Activated B cell treated with CpG ODN at 0.5 μM for 24 hours (primary cell): ENCODE measurements around the gene ARNT2. TPM values are rescaled to one million over a fixed set of nuclear protein-coding genes. Genes with fewer than 3 reads are reported as not detected.

Experiments used
- ATAC-seq: fragments of 200-7000 bp; cut with Tn5 transposase; one replicate; pipeline ENCODE4 v1.10.0; 2021; ENCODE audit warnings: low read depth, mild to moderate bottlenecking, moderate library complexity
- CTCF ChIA-PET: fragments of 350-600 bp; sonication (Branson Sonifier 250); formaldehyde crosslinking; loops from one replicate; lab custom pipeline; 2021; ENCODE audit warnings: antibody characterized with exemption; lab: Charles Lee
- POLR2A ChIA-PET: fragments of 350-600 bp; sonication (Branson Sonifier 250); formaldehyde crosslinking; loops from one replicate; lab custom pipeline; 2021; ENCODE audit warnings: antibody characterized with exemption; lab: Charles Lee
- DNase-seq: peaks from one replicate; pipeline ENCODE4 v3.0.0; 2022
- H3K27ac Mint-ChIP-seq: one replicate; pipeline ENCODE4 v1.8.0; 2020; ENCODE audit warnings: mixed read lengths
- H3K27me3 Mint-ChIP-seq: one replicate; pipeline ENCODE4 v1.8.0; 2021; ENCODE audit warnings: mixed read lengths
- H3K36me3 Mint-ChIP-seq: one replicate; pipeline ENCODE4 v1.8.0; 2021; ENCODE audit warnings: low read depth, mixed read lengths
- H3K4me1 Mint-ChIP-seq: one replicate; pipeline ENCODE4 v1.8.0; 2021; ENCODE audit warnings: mixed read lengths
- H3K4me3 Mint-ChIP-seq: one replicate; pipeline ENCODE4 v1.8.0; 2020; ENCODE audit warnings: mild to moderate bottlenecking, mixed read lengths
- H3K9me3 Mint-ChIP-seq: one replicate; pipeline ENCODE4 v1.8.0; 2020; ENCODE audit warnings: mixed read lengths
- CTCF ChIP-seq: fragments of 200-600 bp; IDR thresholded peaks from one replicate; pipeline ENCODE4 v1.8.0; 2022; ENCODE audit warnings: antibody characterized with exemption, mild to moderate bottlenecking
- intact Hi-C: fragments of 100-400 bp; cut with micrococcal nuclease; formaldehyde crosslinking; loops from one replicate; pipeline ENCODE4 v1.15.1; 2024
- total RNA-seq: library from RNA; stranded (reverse); gene quantifications from 2 replicates; pipeline ENCODE4 v1.2.3, GENCODE V29; 2022

ARNT2 gene
- total RNA-seq, 1 donor from 2014 or later, result not detected

GRCh38 chr15:80606511-80607071 lies 202.4 kb downstream of the ARNT2 start:
- no peak overlapping the region for H3K4me3 Mint-ChIP-seq
- intact Hi-C loops, result no loop called here
- no peaks in the 10 kb centered on the region for H3K36me3 Mint-ChIP-seq
- no peak for TF ChIP-seq CTCF
- ATAC-seq, result no peak
- POLR2A ChIA-PET, result no interaction called here
- DNase-seq, result no peak
- no peaks in the 10 kb centered on the region for H3K4me1 Mint-ChIP-seq
- H3K27me3 Mint-ChIP-seq, result peaks cover 9% of the 10 kb centered on the region
- H3K9me3 Mint-ChIP-seq, result no peaks in the 10 kb centered on the region
- no peak overlapping the region for H3K27ac Mint-ChIP-seq
- CTCF ChIA-PET, result no interaction called here

- ChIA-PET CTCF (no interaction called here), POLR2A (no interaction called here)
- Mint-ChIP-seq H3K27ac (no peak overlapping the region), H3K9me3 (no peaks in the 10 kb centered on the region), H3K4me1 (no peaks in the 10 kb centered on the region), H3K27me3 (peaks cover 9% of the 10 kb centered on the region), H3K4me3 (no peak overlapping the region), H3K36me3 (no peaks in the 10 kb centered on the region)
- TF ChIP-seq CTCF, result no peak
- intact Hi-C loops, result no loop called here
- DNase-seq, result no peak
- ATAC-seq, result no peak
Measured at GRCh38 chr15:80607287-80607980, 203.3 kb downstream of the ARNT2 start.

- ChIA-PET CTCF (no interaction called here), POLR2A (no interaction called here)
- peaks cover 9% of the 10 kb centered on the region for H3K27me3 Mint-ChIP-seq
- H3K36me3 Mint-ChIP-seq, result no peaks in the 10 kb centered on the region
- TF ChIP-seq CTCF, result no peak
- H3K9me3 Mint-ChIP-seq, result no peaks in the 10 kb centered on the region
- no peak for DNase-seq
- no peaks in the 10 kb centered on the region for H3K4me1 Mint-ChIP-seq
- H3K4me3 Mint-ChIP-seq, result no peak overlapping the region
- ATAC-seq, result no peak
- intact Hi-C loops, result no loop called here
- H3K27ac Mint-ChIP-seq, result no peak overlapping the region
Measured at GRCh38 chr15:80608688-80609087, 204.5 kb downstream of the ARNT2 start.

GRCh38 chr15:80609091-80609490 lies 204.9 kb downstream of the ARNT2 start:
- ChIA-PET CTCF (no interaction called here), POLR2A (no interaction called here)
- Mint-ChIP-seq H3K36me3 (no peaks in the 10 kb centered on the region), H3K4me3 (no peak overlapping the region), H3K27me3 (peaks cover 9% of the 10 kb centered on the region), H3K9me3 (no peaks in the 10 kb centered on the region), H3K27ac (no peak overlapping the region), H3K4me1 (no peaks in the 10 kb centered on the region)
- DNase-seq (no peak), ATAC-seq (no peak)
- intact Hi-C loops, result no loop called here
- no peak for TF ChIP-seq CTCF

GRCh38 chr15:80609512-80609946 lies 205.3 kb downstream of the ARNT2 start:
- Mint-ChIP-seq H3K36me3 (no peaks in the 10 kb centered on the region), H3K4me1 (no peaks in the 10 kb centered on the region), H3K27ac (no peak overlapping the region), H3K9me3 (no peaks in the 10 kb centered on the region), H3K27me3 (peaks cover 7% of the 10 kb centered on the region), H3K4me3 (no peak overlapping the region)
- intact Hi-C loops, result no loop called here
- no peak for TF ChIP-seq CTCF
- no peak for DNase-seq
- ChIA-PET POLR2A (no interaction called here), CTCF (no interaction called here)
- ATAC-seq, result no peak
